Measurements from ENCODE around the gene CCL2.
"Not testable (repeated sequence)": the region's sequence is repeated elsewhere in the genome, so short reads cannot be mapped to it uniquely, and the experiment has no call there.

The CCL2 gene

DNA sequence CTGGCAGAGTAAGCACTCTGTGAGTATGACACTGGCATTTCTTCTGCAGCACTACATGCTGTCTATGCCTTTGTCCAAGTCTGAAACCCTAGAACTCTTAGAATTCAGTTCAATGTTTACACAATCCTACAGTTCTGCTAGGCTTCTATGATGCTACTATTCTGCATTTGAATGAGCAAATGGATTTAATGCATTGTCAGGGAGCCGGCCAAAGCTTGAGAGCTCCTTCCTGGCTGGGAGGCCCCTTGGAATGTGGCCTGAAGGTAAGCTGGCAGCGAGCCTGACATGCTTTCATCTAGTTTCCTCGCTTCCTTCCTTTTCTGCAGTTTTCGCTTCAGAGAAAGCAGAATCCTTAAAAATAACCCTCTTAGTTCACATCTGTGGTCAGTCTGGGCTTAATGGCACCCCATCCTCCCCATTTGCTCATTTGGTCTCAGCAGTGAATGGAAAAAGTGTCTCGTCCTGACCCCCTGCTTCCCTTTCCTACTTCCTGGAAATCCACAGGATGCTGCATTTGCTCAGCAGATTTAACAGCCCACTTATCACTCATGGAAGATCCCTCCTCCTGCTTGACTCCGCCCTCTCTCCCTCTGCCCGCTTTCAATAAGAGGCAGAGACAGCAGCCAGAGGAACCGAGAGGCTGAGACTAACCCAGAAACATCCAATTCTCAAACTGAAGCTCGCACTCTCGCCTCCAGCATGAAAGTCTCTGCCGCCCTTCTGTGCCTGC is at the start of gene CCL2:
Gene CCL2, plus strand, starts transcription at position 635 of the 730 bp plus-strand sequence. Its CDS starts 65 bp downstream, at position 700.
- DNase-seq = no peak

- no peak for DNase-seq
Measured at GRCh38 chr17:34205401-34205800, 49.7 kb upstream of the CCL2 start.

DNA sequence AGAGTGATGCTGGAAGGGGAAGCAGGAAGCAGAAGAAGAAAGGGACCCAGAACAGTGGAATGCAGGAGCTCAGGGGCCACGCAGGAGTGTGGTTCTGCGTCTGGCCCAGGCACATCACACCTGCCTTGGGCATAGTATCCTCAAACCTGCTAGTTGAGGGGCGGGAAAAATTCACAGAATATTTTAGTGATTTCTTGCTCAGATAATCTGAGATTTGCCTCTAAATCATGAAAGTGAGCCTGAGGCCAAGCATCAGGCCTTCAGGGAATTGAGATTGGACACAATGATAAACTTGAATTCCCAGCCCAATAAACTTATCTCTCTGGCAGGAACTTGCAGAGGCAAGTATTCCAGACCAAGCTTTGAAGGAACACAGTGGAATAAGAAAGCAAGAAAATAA is 48.5 kb upstream of the CCL2 start:
- DNase-seq = no peak

DNA sequence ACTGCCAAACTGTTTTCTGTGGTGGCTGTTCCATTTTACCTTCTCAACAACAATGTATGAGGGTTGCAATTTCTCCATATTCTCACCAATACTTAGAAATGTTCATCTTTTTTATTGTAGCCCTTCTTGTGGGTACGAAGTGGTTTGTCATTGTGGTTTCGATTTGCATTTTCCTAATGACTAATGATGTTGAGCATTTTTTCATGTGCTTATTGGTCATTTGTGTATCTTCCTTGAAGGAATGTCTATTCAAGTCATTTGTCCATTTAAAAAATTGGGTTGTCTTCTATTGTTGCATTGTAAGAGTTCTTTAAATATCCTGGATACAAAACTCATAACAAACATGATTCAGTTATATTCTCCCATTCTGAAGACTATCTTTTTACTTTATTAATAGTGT is 47.5 kb upstream of the CCL2 start:
- DNase-seq = no peak

- DNase-seq = no peak
Measured at GRCh38 chr17:34218748-34219147, 36.3 kb upstream of the CCL2 start.

DNA sequence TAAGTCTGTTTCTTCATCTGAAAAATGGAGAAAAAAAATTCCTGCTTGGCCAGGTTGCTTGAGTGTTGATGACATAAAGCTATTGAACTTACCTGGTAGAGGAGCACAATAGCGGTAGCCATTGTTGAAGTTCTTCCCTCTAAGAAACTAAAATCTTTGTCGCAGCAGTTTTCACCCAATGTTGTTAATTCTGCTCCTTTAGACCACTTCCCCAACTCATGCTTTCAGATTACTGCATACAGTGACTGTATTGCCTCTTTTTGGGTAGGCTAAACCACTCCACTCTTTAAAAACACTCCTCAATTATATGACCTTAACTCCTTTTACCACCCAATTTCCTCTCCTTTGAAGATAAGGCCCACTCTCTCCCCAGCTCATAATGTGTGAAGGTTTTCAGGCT is 35.7 kb upstream of the CCL2 start:
- no peak for DNase-seq

DNA sequence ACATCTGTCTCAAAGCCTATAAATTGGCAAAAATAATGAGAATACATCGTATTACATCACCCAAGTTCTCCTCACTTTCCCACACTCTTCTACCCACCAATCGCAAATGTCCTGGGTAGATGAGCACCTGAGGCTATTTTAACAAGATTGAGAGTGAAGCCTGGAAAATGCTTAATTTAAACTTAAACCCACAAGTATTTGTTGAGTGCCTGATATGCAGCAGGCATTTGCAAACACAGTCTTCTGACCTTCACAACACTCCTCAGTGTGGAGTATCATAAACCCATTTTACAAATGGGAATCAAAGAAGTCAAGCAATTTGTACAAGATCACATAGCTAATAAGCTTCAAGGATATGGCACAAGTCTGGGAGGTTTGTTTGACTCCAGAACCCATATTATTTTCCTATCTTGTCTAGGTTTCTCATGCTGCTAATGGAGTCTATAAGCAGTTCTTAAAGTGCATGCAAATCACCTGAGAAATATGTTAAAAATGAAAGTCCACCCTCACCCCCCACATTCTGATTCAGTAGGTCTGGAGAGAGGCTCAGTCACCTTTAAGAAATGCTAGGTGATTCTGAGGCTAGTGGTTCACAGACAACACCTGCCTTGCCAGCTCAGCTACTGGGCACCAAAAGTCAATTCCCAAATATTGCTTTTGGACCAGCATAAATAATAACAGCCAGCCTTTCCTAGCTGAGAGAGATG is 34.9 kb upstream of the CCL2 start:
- DNase-seq = no peak

DNA sequence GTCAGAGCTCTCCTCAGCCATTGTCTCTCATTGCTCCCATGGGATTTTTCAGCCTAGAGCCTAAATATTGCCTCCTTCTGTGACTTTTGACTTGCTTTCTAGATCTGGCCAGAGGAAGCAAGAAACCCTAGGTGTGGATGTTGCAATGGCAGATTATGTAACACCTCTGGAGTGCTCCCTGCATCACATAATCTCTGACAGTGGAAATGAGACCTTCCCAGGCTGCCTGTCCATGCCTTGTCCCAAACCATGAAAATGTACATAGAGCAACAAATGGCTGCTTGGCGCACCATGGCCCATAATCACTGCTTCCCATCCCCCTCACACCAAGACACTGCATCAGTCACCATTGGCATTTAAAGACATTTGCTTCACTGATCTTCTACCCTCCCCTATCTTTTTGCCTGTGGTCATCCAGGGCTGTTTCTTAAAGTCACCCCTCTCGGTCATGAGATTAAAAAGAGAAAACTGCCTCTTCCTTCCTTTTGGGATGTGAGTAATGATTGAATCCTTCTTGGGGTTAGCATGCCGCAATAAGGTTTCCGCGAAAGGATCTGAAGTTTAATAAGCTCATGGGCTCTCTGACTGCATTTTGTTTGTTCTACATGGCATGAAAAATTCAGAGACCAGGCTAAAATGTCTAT is 34.2 kb upstream of the CCL2 start:
- no peak for DNase-seq

GRCh38 chr17:34221411-34221810 is 33.7 kb upstream of the CCL2 start:
- DNase-seq = no peak

DNA sequence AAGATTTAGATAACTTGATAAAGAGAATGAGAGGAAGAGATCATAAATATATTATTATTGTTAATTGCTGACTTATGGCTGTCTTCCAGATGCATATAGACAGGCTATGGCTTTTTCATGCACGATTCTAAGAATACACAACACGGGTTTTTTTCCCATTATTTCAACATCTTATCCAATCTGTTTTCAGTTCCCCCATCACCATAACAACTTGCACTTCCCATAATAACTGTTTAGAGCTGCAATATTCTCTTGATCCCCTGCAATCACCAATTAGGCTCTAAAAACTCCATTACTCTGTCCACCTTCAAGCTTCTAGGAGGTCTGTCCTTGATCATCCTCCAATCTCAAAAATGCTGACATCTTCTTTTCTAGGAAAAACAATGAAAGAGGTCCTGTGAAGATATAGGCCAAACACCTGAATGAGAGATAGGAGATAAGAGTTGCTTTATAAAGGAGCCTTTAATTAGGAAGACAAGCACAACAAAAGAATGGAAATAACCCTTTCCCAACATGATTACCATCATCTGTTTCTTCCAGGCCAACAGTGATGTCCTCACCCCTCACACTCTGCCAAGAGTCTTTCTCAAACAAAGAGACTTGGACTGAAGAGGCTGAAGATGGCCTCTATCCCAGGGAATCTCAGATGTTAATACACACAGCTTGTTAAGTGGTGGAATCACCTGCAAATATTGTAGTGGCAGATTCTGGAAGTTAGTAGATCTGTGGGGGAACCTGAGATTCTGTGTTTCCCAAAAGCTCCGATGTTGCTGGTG is 32.2 kb upstream of the CCL2 start:
- no peak for DNase-seq

GRCh38 chr17:34225046-34225445 is 30.0 kb upstream of the CCL2 start:
- DNase-seq = no peak

- no peak for DNase-seq
Measured at GRCh38 chr17:34226011-34226743, 28.9 kb upstream of the CCL2 start.

DNA sequence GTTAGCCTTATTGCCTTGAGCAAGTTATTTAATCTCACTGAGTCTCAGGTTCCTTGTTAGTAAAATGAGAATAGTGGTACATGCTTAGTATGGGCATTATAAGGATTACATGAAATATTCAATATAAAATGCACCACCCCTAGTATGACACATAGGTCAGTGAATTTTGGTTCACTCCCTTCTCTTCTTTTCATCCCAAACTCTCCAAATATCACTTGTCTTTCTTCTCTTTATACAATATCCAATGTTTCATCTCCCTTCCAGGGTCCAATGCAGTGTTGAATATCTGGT is 28.4 kb upstream of the CCL2 start:
- no peak for DNase-seq

GRCh38 chr17:34227293-34227692 is 27.8 kb upstream of the CCL2 start:
- not testable (repeated sequence) for DNase-seq

- DNase-seq = no peak
Measured at GRCh38 chr17:34227707-34228106, 27.4 kb upstream of the CCL2 start.

DNA sequence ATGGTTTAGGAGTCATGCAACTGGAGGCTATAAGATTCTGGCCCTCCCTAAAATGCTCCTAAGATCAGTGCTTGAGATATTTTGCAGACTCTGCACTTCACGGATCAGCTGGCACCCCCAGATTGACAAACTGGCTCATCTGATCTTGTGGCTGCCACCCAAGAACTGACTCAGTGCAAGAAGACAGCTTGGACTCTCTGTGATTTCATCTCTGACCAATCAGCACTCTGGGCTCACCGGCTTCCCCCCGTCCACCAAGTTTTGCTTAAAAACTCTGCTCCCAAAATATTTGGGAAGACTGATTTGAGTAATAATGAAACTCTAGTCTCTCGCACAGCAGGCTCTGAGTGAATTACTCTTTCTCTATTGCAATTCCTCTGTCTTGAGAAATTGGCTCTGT is 26.3 kb upstream of the CCL2 start:
- DNase-seq = no peak

DNA sequence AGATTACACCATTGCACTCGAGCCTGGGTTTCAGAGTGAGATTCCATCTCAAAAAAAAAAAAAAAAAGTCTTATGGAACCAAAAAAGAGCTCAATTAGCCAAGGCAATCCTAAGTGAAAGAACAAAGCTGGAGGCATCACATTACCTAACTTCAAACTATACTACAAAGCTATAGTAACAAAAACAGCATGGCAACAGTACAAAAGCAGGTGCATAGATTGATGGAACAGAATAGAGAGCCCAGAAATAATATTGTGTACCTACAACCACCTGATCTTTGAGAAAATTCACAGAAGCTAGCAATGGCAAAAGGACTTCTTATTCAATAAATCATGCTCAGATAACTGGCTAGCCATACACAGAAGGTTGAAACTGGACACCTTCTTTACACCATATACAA is 24.7 kb upstream of the CCL2 start:
- no peak for DNase-seq

DNA sequence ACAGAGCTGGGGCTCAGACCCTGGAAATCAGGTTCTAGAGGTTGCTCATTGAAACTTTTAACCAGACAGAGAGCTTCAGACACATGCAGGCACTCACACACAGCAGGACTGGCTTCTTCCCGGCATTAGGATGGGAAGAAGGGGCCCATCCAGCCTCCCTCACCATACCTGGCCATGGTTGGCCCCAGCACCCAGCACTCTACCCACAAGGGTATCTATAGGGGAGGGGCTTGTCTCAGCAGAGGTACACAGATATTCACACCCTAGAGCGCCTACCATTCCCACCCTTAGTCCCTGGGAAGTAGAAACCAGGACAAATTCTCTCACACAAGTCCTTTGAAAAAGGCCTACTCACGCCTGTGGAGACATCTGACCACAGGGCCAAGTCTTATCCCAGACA is 20.5 kb upstream of the CCL2 start:
- no peak for DNase-seq

GRCh38 chr17:34235389-34236028 is 19.6 kb upstream of the CCL2 start:
- DNase-seq = no peak

DNA sequence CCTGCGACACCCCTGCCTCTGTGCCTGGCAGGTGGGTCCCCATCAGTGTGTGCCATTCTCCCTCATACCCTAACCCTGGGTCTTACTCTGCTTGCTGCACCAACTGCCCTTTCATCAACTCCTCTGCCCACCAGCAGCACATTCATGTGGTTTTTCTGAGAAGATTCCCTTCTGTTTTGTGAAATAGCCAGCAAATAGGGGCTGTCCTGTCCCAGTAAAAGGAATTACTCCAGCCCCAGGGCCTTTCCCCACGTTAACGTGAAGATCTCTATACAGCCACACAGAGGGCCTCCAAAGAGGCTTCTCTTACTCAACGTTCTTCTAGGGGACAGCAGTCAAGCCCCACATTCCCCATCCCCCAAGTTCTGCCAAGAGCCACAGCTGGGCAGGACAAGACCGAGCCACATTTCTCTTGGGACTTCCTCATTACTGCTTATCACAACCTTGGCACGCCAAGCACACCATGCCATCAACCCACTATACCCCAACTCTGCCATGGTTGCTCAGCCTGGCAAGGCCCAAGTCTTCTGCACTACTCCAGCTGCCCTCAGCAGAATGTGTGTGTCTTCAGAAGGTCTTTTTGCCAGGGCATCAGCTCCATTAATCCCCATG is 18.7 kb upstream of the CCL2 start:
- no peak for DNase-seq

GRCh38 chr17:34237458-34237857 is 17.6 kb upstream of the CCL2 start:
- no peak for DNase-seq

DNA sequence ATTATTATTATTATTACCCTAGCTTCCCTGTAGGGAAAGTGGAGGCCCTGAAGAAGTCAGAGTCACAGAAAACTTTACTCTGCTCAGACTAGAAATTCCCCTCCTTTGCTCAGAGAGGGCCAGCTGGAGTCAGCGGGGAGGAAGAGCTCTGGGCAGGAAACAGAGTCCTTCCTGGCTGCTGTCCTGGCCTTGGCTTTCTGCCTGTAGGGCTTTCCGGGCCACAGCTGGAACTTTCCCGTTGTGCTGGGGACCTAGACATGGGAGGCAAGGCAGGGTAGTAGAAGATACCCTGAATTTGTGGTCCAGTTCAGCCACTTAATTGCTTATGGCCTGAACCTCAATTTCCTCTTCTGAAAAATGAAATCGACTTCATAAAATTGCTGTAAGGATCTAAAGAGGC is 14.0 kb upstream of the CCL2 start:
- no peak for DNase-seq

All from COR-L47 (cell line).